Measurements from ENCODE around the gene SLC12A8. TPM values are rescaled to one million over a fixed set of nuclear protein-coding genes. Genes with fewer than 3 reads are reported as not detected.

Gene SLC12A8
- total RNA-seq, 4 donors from 2014 or later: 0.26 to 4.7 (median 0.58) TPM; not detected in 1

DNA sequence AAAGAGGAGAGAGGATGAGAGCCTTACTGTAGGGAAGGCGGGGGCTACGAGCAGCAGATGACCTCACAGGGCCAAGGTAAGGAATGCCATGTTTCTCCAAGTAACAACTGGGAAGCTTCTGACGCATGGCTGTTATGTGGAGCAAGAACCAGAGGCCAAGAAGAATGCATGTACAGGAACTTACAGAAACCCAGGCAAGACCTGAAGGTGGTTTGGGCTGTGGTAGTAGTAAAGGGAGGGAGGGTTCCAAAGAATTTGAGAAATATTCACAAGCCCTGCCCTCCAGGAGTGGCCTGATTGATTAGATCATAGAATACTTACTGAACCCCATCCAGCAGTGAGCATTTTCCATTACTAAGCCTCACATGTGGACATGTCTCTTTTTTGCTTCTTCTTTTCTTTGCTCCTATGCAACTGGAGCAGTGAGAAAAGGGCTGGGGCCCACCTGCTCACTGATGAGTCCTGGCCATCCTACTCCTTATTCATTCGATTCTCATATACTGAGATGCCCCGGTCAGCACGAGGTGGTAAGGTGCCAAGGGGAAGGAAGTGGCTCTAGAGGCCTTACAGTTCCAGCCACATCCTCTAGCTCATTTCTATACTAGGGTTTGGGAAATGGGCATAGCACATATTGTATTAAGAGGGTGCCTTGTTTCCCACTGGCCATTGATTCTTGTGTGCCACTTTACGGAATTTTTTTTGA is 8.3 kb upstream of the SLC12A8 start:
- H3K27me3 ChIP-seq: no peaks in the 10 kb centered on the region
- H3K4me3 ChIP-seq: no peak overlapping the region
- no peaks in the 10 kb centered on the region for H3K36me3 ChIP-seq
- TF ChIP-seq, protein P1, sequence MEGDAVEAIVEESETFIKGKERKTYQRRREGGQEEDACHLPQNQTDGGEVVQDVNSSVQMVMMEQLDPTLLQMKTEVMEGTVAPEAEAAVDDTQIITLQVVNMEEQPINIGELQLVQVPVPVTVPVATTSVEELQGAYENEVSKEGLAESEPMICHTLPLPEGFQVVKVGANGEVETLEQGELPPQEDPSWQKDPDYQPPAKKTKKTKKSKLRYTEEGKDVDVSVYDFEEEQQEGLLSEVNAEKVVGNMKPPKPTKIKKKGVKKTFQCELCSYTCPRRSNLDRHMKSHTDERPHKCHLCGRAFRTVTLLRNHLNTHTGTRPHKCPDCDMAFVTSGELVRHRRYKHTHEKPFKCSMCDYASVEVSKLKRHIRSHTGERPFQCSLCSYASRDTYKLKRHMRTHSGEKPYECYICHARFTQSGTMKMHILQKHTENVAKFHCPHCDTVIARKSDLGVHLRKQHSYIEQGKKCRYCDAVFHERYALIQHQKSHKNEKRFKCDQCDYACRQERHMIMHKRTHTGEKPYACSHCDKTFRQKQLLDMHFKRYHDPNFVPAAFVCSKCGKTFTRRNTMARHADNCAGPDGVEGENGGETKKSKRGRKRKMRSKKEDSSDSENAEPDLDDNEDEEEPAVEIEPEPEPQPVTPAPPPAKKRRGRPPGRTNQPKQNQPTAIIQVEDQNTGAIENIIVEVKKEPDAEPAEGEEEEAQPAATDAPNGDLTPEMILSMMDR (IDR thresholded peaks at IDR 0.05): no peak
- no peak for TF ChIP-seq POLR2A (IDR thresholded peaks at IDR 0.05)
- H3K9me3 ChIP-seq: no peaks in the 10 kb centered on the region
- DNase-seq: no peak
- no peak overlapping the region for H3K27ac ChIP-seq
- intact Hi-C loops (cut with DNase I; ENCODE audit: low total_unique reads): no loop called here
- no peaks in the 10 kb centered on the region for H3K4me1 ChIP-seq

DNA sequence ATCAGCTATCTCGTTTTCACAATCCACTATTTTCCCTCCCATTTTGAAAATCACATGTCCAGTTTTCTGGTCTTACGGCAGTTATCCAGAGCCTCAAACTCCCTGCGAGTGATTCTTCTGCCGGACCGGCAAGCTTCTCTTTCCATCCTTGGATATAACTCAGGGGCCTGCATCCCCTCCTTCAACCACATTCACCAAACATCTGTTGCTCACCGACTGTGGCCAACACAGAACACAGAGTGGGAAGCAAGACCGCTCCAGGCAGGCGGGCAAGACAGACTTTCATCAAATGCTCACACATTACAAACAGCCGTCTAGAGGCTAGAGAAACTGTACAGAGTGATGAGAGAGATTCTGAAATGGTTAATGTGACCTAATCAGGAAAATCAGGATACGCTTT is 7.6 kb upstream of the SLC12A8 start:
- H3K36me3 ChIP-seq: no peaks in the 10 kb centered on the region
- no peaks in the 10 kb centered on the region for H3K27me3 ChIP-seq
- H3K4me1 ChIP-seq: no peaks in the 10 kb centered on the region
- no peaks in the 10 kb centered on the region for H3K9me3 ChIP-seq
- no peak for TF ChIP-seq POLR2A (IDR thresholded peaks at IDR 0.05)
- TF ChIP-seq, protein P1 (IDR thresholded peaks at IDR 0.05): no peak
- H3K4me3 ChIP-seq: no peak overlapping the region
- intact Hi-C loops (cut with DNase I; ENCODE audit: low total_unique reads): no loop called here
- no peak overlapping the region for H3K27ac ChIP-seq
- DNase-seq: no peak

DNA sequence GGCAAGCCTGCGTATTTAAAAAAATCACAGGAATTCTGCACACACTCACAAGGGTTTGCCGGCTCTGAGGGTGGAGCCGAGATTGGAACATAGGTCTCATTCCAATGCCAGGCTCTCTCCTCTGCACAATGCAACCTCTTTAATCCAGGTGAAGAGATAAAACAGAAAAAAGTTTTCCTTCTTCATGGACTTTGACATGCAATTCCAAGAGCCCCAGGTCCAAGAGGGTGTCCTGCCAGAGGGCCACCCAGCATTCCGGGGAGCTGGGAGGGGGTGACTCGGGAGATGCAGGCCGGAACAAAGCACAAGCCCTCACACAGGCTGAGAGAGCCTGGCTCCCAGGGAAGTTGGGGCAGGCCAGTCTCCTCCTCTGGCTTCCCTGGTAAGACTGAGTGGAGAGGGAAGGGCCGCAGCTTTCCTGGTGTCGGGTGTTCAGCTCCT is 6.7 kb upstream of the SLC12A8 start:
- no peaks in the 10 kb centered on the region for H3K36me3 ChIP-seq
- no peaks in the 10 kb centered on the region for H3K4me1 ChIP-seq
- TF ChIP-seq POLR2A (IDR thresholded peaks at IDR 0.05): no peak
- TF ChIP-seq, protein P1 (IDR thresholded peaks at IDR 0.05): no peak
- intact Hi-C loops (cut with DNase I; ENCODE audit: low total_unique reads): no loop called here
- H3K27ac ChIP-seq: no peak overlapping the region
- DNase-seq: no peak
- no peaks in the 10 kb centered on the region for H3K9me3 ChIP-seq
- no peaks in the 10 kb centered on the region for H3K27me3 ChIP-seq
- H3K4me3 ChIP-seq: no peak overlapping the region

DNA sequence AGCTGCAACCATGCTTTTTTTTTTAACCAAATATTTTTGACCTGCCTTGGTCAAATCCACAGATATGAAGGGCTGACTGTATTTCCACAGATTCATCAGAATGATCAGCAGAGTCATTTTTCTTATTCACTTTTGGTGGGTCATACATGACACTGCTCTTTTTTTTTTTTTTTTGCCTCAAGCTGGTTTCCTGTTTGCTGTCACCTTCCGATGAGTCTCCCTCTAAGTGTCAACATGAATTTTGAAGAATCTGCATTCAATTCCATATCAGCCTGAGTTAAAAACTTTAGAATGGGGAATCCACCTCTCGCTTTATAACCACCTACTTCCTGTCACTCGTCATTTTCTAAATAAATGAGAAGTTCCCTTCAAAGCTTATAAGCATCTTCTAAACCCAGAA is 2.2 kb upstream of the SLC12A8 start:
- H3K9me3 ChIP-seq: no peaks in the 10 kb centered on the region
- peaks cover 8 to 15% of the 10 kb centered on the region in 2 donors for H3K27me3 ChIP-seq
- intact Hi-C loops (cut with DNase I; ENCODE audit: low total_unique reads): no loop called here
- no peak for TF ChIP-seq POLR2A (IDR thresholded peaks at IDR 0.05)
- TF ChIP-seq, protein P1 (IDR thresholded peaks at IDR 0.05): no peak
- no peak overlapping the region for H3K4me3 ChIP-seq
- H3K27ac ChIP-seq: no peak overlapping the region
- no peaks in the 10 kb centered on the region for H3K36me3 ChIP-seq
- no peak for DNase-seq
- peaks cover 0 to 9% of the 10 kb centered on the region in 2 donors for H3K4me1 ChIP-seq

DNA sequence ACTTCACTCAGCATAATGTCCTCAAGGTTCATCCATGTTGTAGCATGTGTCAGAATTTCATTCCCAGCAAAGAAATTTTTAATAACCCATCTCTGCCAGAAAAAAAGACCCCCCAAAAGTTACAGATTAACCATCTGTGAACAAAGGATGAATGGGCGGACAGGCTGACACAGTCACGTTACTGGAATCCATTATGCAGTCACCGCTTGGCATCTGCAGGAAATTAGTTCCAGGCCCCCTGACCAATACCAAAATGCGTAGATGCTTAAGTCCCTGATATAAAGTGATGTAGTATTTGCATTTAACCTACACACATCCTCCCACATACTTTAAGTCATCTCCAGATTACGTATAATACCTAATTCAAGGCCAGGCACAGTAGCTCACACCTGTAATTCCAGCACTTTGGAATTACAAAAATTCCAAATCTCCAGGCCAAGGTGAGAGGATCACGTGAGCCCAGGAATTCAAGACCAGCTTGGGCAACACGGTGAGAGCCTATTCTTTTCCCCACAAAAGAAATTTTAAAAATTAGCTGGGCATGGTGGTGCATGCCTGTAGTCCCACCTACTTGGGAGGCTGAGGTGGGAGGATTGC is 1.5 kb upstream of the SLC12A8 start:
- Histone ChIP-seq H3K4me3 (no peak overlapping the region), H3K4me1 (peaks cover 0 to 9% of the 10 kb centered on the region in 2 donors), H3K9me3 (no peaks in the 10 kb centered on the region), H3K36me3 (no peaks in the 10 kb centered on the region), H3K27ac (no peak overlapping the region), H3K27me3 (peaks cover 8 to 15% of the 10 kb centered on the region in 2 donors)
- intact Hi-C loops (cut with DNase I; ENCODE audit: low total_unique reads): no loop called here
- TF ChIP-seq, protein P1 (IDR thresholded peaks at IDR 0.05): no peak
- no peak for TF ChIP-seq POLR2A (IDR thresholded peaks at IDR 0.05)
- no peak for DNase-seq
